Measurements from ENCODE around the gene TCEANC.

DNA sequence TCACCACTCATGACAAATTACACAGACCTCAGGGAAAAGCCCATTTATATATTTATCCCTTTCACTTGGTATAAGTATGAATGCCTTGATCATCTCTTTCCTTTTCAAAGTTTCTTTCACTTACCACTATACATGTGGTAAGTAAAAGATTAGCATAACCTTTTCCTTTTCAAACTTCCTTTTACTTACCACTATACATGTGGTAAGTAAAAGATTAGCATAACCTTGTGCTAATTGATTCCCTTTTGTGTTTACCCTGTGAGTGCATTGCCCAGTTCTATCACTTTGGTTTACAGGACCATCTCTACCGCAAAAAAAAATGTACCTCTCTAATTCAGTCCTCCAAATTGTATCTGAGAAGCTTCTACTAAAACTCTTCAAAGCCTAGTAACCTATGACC lies 32.7 kb upstream of the TCEANC start:
- TF ChIP-seq, protein P1, sequence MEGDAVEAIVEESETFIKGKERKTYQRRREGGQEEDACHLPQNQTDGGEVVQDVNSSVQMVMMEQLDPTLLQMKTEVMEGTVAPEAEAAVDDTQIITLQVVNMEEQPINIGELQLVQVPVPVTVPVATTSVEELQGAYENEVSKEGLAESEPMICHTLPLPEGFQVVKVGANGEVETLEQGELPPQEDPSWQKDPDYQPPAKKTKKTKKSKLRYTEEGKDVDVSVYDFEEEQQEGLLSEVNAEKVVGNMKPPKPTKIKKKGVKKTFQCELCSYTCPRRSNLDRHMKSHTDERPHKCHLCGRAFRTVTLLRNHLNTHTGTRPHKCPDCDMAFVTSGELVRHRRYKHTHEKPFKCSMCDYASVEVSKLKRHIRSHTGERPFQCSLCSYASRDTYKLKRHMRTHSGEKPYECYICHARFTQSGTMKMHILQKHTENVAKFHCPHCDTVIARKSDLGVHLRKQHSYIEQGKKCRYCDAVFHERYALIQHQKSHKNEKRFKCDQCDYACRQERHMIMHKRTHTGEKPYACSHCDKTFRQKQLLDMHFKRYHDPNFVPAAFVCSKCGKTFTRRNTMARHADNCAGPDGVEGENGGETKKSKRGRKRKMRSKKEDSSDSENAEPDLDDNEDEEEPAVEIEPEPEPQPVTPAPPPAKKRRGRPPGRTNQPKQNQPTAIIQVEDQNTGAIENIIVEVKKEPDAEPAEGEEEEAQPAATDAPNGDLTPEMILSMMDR (IDR thresholded peaks at IDR 0.05; ENCODE audit: borderline replicate concordance, extremely low read depth, low read length, poor library complexity, severe bottlenecking): no peak
- no peak for TF ChIP-seq EZH2 (IDR thresholded peaks at IDR 0.05; ENCODE audit: borderline replicate concordance, low read depth, low read length, severe bottlenecking)
